HFFc6 (cell line): ENCODE measurements around the gene ZNF830. TPM values are rescaled to one million over a fixed set of nuclear protein-coding genes. Genes with fewer than 3 reads are reported as not detected.

Experiments
- DNase-seq: peaks from one replicate; pipeline ENCODE4 v3.0.0-alpha.2; 2018
- H3K27ac Mint-ChIP-seq: 2 replicates; pipeline ENCODE4 v1.8.0; 2020; ENCODE audit warnings: mild to moderate bottlenecking, mixed read lengths
- H3K27me3 Mint-ChIP-seq: 2 replicates; pipeline ENCODE4 v1.8.0; 2021; ENCODE audit warnings: mild to moderate bottlenecking, moderate library complexity, mixed read lengths; ENCODE audit not compliant: insufficient read depth
- H3K36me3 Mint-ChIP-seq: 2 replicates; pipeline ENCODE4 v1.8.0; 2021; ENCODE audit warnings: low read depth, mixed read lengths
- H3K4me1 Mint-ChIP-seq: 2 replicates; pipeline ENCODE4 v1.8.0; 2020; ENCODE audit warnings: low read depth, mixed read lengths
- H3K4me3 Mint-ChIP-seq: 2 replicates; pipeline ENCODE4 v1.8.0; 2020; ENCODE audit warnings: mild to moderate bottlenecking, moderate library complexity, mixed read lengths
- H3K9me3 Mint-ChIP-seq: 2 replicates; pipeline ENCODE4 v1.8.0; 2020; ENCODE audit warnings: mild to moderate bottlenecking, mixed read lengths
- CTCF ChIP-seq: fragments of 200-600 bp; sonication (generic); IDR thresholded peaks from 2 replicates; pipeline ENCODE4 v1.5.0; 2021; ENCODE audit warnings: antibody characterized with exemption, mild to moderate bottlenecking
- total RNA-seq, 6 experiments: library from RNA; stranded (reverse); fragmentation: NEBNext Ultra II Directional; extraction: Animal tissue kit (Norgen Biotek cat#: 25700); gene quantifications; 2 replicates in 1 of 6; 3 replicates in 5 of 6; pipeline ENCODE4 v1.2.3, GENCODE V29; 2021

The ZNF830 gene
- total RNA-seq, 6 experiments from 2014 or later, result 9.6 to 14.8 (median 11.8) TPM

- Mint-ChIP-seq H3K27me3 (peaks cover 1% of the 10 kb centered on the region; the same call in 1 of the 2 replicates), H3K27ac (no peak overlapping the region), H3K9me3 (no peaks in the 10 kb centered on the region), H3K4me3 (no peak overlapping the region), H3K4me1 (peaks cover 14% of the 10 kb centered on the region), H3K36me3 (no peaks in the 10 kb centered on the region; the same call in 1 of the 2 replicates)
- TF ChIP-seq CTCF, result no peak
- DNase-seq, result no peak
These were observed 40.2 kb downstream of the ZNF830 start for GRCh38 chr17:35001549-35001948.

GRCh38 chr17:35002876-35003551 is 41.7 kb downstream of the ZNF830 start:
- H3K27ac Mint-ChIP-seq, result 0 out of 2 replicates have a peak overlapping the region, but pooled peaks have one; percentile 2
- H3K4me3 Mint-ChIP-seq, result no peak overlapping the region; the same call in 1 of the 2 replicates
- peaks cover 1% of the 10 kb centered on the region; the same call in 1 of the 2 replicates for H3K27me3 Mint-ChIP-seq
- no peaks in the 10 kb centered on the region for H3K9me3 Mint-ChIP-seq
- H3K4me1 Mint-ChIP-seq, result peaks cover 6% of the 10 kb centered on the region
- no peak for TF ChIP-seq CTCF
- peaks cover 8% of the 10 kb centered on the region for H3K36me3 Mint-ChIP-seq
- no peak for DNase-seq

- no peak overlapping the region for H3K4me3 Mint-ChIP-seq
- H3K27me3 Mint-ChIP-seq, result peaks cover 1% of the 10 kb centered on the region; the same call in 1 of the 2 replicates
- DNase-seq, result no peak
- peaks cover 8% of the 10 kb centered on the region for H3K36me3 Mint-ChIP-seq
- peaks cover 6% of the 10 kb centered on the region for H3K4me1 Mint-ChIP-seq
- no peak for TF ChIP-seq CTCF
- H3K9me3 Mint-ChIP-seq, result no peaks in the 10 kb centered on the region
- H3K27ac Mint-ChIP-seq, result no peak overlapping the region
These were observed 42.4 kb downstream of the ZNF830 start for GRCh38 chr17:35003778-35004177.

GRCh38 chr17:35006345-35006744 is 45.0 kb downstream of the ZNF830 start:
- no peak for DNase-seq

GRCh38 chr17:35006961-35007360 is 45.6 kb downstream of the ZNF830 start:
- Mint-ChIP-seq H3K27me3 (no peaks in the 10 kb centered on the region), H3K4me3 (no peak overlapping the region), H3K36me3 (peaks cover 19% of the 10 kb centered on the region), H3K4me1 (no peaks in the 10 kb centered on the region), H3K9me3 (no peaks in the 10 kb centered on the region), H3K27ac (no peak overlapping the region)
- TF ChIP-seq CTCF, result no peak
- no peak for DNase-seq

More at GRCh38 chr17:35006345-35006744, 45.0 kb downstream of the ZNF830 start:
- H3K4me3 Mint-ChIP-seq, result no peak overlapping the region
- H3K27me3 Mint-ChIP-seq, result no peaks in the 10 kb centered on the region
- TF ChIP-seq CTCF, result no peak
- H3K36me3 Mint-ChIP-seq, result peaks cover 15% of the 10 kb centered on the region
- peaks cover 6% of the 10 kb centered on the region for H3K4me1 Mint-ChIP-seq
- H3K27ac Mint-ChIP-seq, result no peak overlapping the region
- no peaks in the 10 kb centered on the region for H3K9me3 Mint-ChIP-seq
